ENCODE measurements around the gene MOSMO. TPM values are rescaled to one million over a fixed set of nuclear protein-coding genes. Genes with fewer than 3 reads are reported as not detected.

The MOSMO gene
- total and polyA plus RNA-seq, 9 of the 15 experiments (the other 6 are each of a cell fraction or from before 2014, with no cell fraction given), result 1.9 to 13.3 (median 7.7) TPM

GRCh38 chr16:22077700-22078313 lies 69.9 kb downstream of the MOSMO start (continued):
- TF ChIP-seq REST (IDR thresholded peaks at IDR 0.05; ENCODE audit: borderline replicate concordance) (peak; percentile 77; the same call in 1 of the 2 replicates), REST (CRISPR knock-in tag; IDR thresholded peaks at IDR 0.05; ENCODE audit: low read depth) (no peak)
